ENCODE data around the gene NUDT8. TPM values are rescaled to one million over a fixed set of nuclear protein-coding genes. Genes with fewer than 3 reads are reported as not detected.

Gene NUDT8
- total RNA-seq, 1 donor from 2014 or later, result 5.3 TPM

- POLR2A ChIA-PET, result interaction anchor here (5.7 kb wide), 1 partner anchor 11 kb away, joined by 58 read pairs; the partner anchor contains the start of gene NUDT8
- intact Hi-C loops (cut with micrococcal nuclease), result loop anchor here (10.0 kb wide), 1 partner anchor 657 kb away; the partner anchor contains the start of gene C11orf24
- Mint-ChIP-seq H3K27ac (peak overlapping the region; percentile 48), H3K9me3 (no peaks in the 10 kb centered on the region), H3K36me3 (ENCODE audit: low read depth) (peaks cover 10% of the 10 kb centered on the region), H3K4me3 (no peak overlapping the region), H3K27me3 (no peaks in the 10 kb centered on the region), H3K4me1 (peaks cover 41% of the 10 kb centered on the region)
- DNase-seq (no peak), ATAC-seq (ENCODE audit: low read depth) (no peak)
- no peak for TF ChIP-seq CTCF (IDR thresholded peaks at IDR 0.05)
- CTCF ChIA-PET, result interaction anchor here (1.3 kb wide), 1 partner anchor 12 kb away, joined by 3 read pairs; the partner anchor contains the start of gene NUDT8
These were observed 12.3 kb downstream of the NUDT8 start for GRCh38 chr11:67617243-67617953.

- Mint-ChIP-seq H3K9me3 (no peaks in the 10 kb centered on the region), H3K36me3 (ENCODE audit: low read depth) (peaks cover 16% of the 10 kb centered on the region), H3K4me1 (peaks cover 41% of the 10 kb centered on the region), H3K27ac (peak overlapping the region; percentile 48), H3K4me3 (no peak overlapping the region), H3K27me3 (no peaks in the 10 kb centered on the region)
- DNase-seq, result no peak
- intact Hi-C loops (cut with micrococcal nuclease), result loop anchor here (10.0 kb wide), 1 partner anchor 658 kb away; the partner anchor contains the start of gene C11orf24
- POLR2A ChIA-PET, result interaction anchor here (0.6 to 5.7 kb wide), 4 partner anchors 12 to 581 kb away, joined by 4 to 66 read pairs (median 38); partner anchors contain the start of genes GSTP1 and NUDT8
- CTCF ChIA-PET, result interaction anchor here (3.6 kb wide), 1 partner anchor 12 kb away, joined by 28 read pairs; the partner anchor contains the start of gene NUDT8
- TF ChIP-seq CTCF (IDR thresholded peaks at IDR 0.05), result no peak
- no peak for ATAC-seq (ENCODE audit: low read depth)
These were observed 13.1 kb downstream of the NUDT8 start for GRCh38 chr11:67616431-67617242.

GRCh38 chr11:67615728-67616430, 13.9 kb downstream of the NUDT8 start:
- H3K9me3 Mint-ChIP-seq, result no peaks in the 10 kb centered on the region
- ATAC-seq (ENCODE audit: low read depth) (no peak), DNase-seq (no peak)
- ChIA-PET CTCF (interaction anchor here (1.2 to 3.6 kb wide), 3 partner anchors 13 to 41 kb away, joined by 3 to 28 read pairs (median 3); partner anchors contain the start of gene NUDT8), POLR2A (interaction anchor here (0.6 to 5.7 kb wide), 4 partner anchors 13 to 580 kb away, joined by 4 to 66 read pairs (median 38); partner anchors contain the start of genes GSTP1 and NUDT8)
- H3K27me3 Mint-ChIP-seq, result no peaks in the 10 kb centered on the region
- H3K27ac Mint-ChIP-seq, result peak overlapping the region; percentile 41
- peaks cover 41% of the 10 kb centered on the region for H3K4me1 Mint-ChIP-seq
- H3K4me3 Mint-ChIP-seq, result peak overlapping the region; percentile 32
- peaks cover 22% of the 10 kb centered on the region for H3K36me3 Mint-ChIP-seq (ENCODE audit: low read depth)
- intact Hi-C loops (cut with micrococcal nuclease), result loop anchor here (2.0 to 10.0 kb wide), 2 partner anchors 43 to 659 kb away; partner anchors contain the start of gene C11orf24
- no peak for TF ChIP-seq CTCF (IDR thresholded peaks at IDR 0.05)

- ChIA-PET POLR2A (interaction anchor here (0.6 to 5.7 kb wide), 21 partner anchors 14 to 496 kb away, joined by 3 to 66 read pairs (median 5); partner anchors contain the start of genes ACY3, AIP, GSTP1 and KDM2A), CTCF (interaction anchor here (0.9 to 3.6 kb wide), 9 partner anchors 10 to 258 kb away, joined by 3 to 28 read pairs (median 4); partner anchors contain the start of genes GSTP1 and NUDT8)
- intact Hi-C loops (cut with micrococcal nuclease), result loop anchor here (1.0 to 10.0 kb wide), 7 partner anchors 9 to 660 kb away; partner anchors contain the start of genes C11orf24, GSTP1, NDUFV1 and NUDT8
- ATAC-seq (ENCODE audit: low read depth) (no peak), DNase-seq (no peak)
- H3K36me3 Mint-ChIP-seq (ENCODE audit: low read depth), result peaks cover 30% of the 10 kb centered on the region
- H3K27me3 Mint-ChIP-seq, result no peaks in the 10 kb centered on the region
- H3K4me1 Mint-ChIP-seq, result peaks cover 41% of the 10 kb centered on the region
- peak overlapping the region; percentile 84 for H3K4me3 Mint-ChIP-seq
- H3K9me3 Mint-ChIP-seq, result no peaks in the 10 kb centered on the region
- TF ChIP-seq CTCF (IDR thresholded peaks at IDR 0.05), result no peak
- H3K27ac Mint-ChIP-seq, result peak overlapping the region; percentile 99
These were observed 14.7 kb downstream of the NUDT8 start for GRCh38 chr11:67614730-67615714.

All from activated B cell treated with CpG ODN at 0.5 μM for 24 hours (primary cell).